Prostate gland (tissue), 2 donors: ENCODE data around the gene RPS6KA1. TPM values are rescaled to one million over a fixed set of nuclear protein-coding genes. Genes with fewer than 3 reads are reported as not detected.

Experiments
- DNase-seq: peaks from one replicate; pipeline ENCODE4 v3.0.0-alpha.2; 2019; ENCODE audit warnings: low spot score
- H3K27ac ChIP-seq, 2 donors: fragments of 200-600 bp; sonication (generic); 2 replicates each; pipeline ENCODE4 v1.5.1; 2017 to 2019
- H3K27me3 ChIP-seq: fragments of 200-600 bp; sonication (generic); replicated peaks from 2 replicates; pipeline ENCODE4 v1.5.1; 2019; ENCODE audit not compliant: insufficient read depth
- H3K36me3 ChIP-seq, 2 donors: fragments of 200-600 bp; sonication (generic); 1 replicate in 1 of 2; 2 replicates in 1 of 2; pipeline versions ENCODE4 v1.5.1 to v1.8.1; 2017 to 2019
- H3K4me1 ChIP-seq: fragments of 200-600 bp; sonication (generic); replicated peaks from 2 replicates; pipeline ENCODE4 v1.5.1; 2019
- H3K4me3 ChIP-seq, 2 donors: fragments of 200-600 bp; sonication (generic); 2 replicates each; pipeline ENCODE4 v1.5.1; 2017 to 2019
- H3K9me3 ChIP-seq: fragments of 200-600 bp; sonication (generic); 2 replicates; pipeline ENCODE4 v1.5.1; 2017
- CTCF ChIP-seq, 4 experiments: fragments of 200-600 bp in 2 of 4; fragments of 450-650 bp in 2 of 4; sonication (generic) in 2 of 4; IDR thresholded peaks; 1 replicate in 3 of 4; 2 replicates in 1 of 4; pipeline ENCODE4 v1.5.1; 2016 to 2019; ENCODE audit warnings: antibody characterized with exemption in 4 of 4, mild to moderate bottlenecking in 2 of 4, moderate library complexity in 2 of 4
- POLR2A ChIP-seq: fragments of 450-650 bp; IDR thresholded peaks from one replicate; pipeline ENCODE4 v1.6.1; 2016; ENCODE audit warnings: antibody characterized with exemption, mild to moderate bottlenecking
- POLR2AphosphoS5 ChIP-seq: sonication (generic); formaldehyde crosslinking; IDR thresholded peaks from one replicate; pipeline ENCODE4 v1.6.1; 2017; ENCODE audit warnings: antibody characterized with exemption
- WGBS: methylation state at CpG from one replicate; pipeline ENCODE4 v1.1.5; 2018; 5-methylcytosine and 5-hydroxymethylcytosine counted together
- intact Hi-C: fragments of 100-400 bp; cut with DNase I; formaldehyde crosslinking; loops from one replicate; pipeline ENCODE4 v1.14.2; 2022
- total RNA-seq, 2 donors: library from RNA; depleted of rRNA; stranded (reverse); fragments of >200 nt; gene quantifications; one replicate each; pipeline ENCODE4 v1.1.0, GENCODE V29; 2016

The RPS6KA1 gene
- total RNA-seq, 2 donors from 2014 or later, result 38.6 to 87.5 TPM

- 57% methylated on average over 4 of the region's 4 CpGs for WGBS
- TF ChIP-seq POLR2A (no peak), CTCF (IDR thresholded peaks at IDR 0.05) (no peak), POLR2AphosphoS5 (no peak)
- intact Hi-C loops, result no loop called here
- Histone ChIP-seq H3K27me3 (no peaks in the 10 kb centered on the region), H3K4me3 (no peak overlapping the region), H3K36me3 (no peaks in the 10 kb centered on the region), H3K4me1 (no peaks in the 10 kb centered on the region), H3K9me3 (no peaks in the 10 kb centered on the region), H3K27ac (no peak overlapping the region)
- DNase-seq, result no peak
Observed at GRCh38 chr1:26516987-26517765, 12.4 kb upstream of the RPS6KA1 start.

GRCh38 chr1:26517766-26518049 is 11.9 kb upstream of the RPS6KA1 start:
- no peaks in the 10 kb centered on the region for H3K36me3 ChIP-seq
- 71% methylated on average over 1 of the region's 1 CpG for WGBS
- DNase-seq, result no peak
- intact Hi-C loops, result no loop called here
- no peak for TF ChIP-seq POLR2AphosphoS5
- no peak for TF ChIP-seq CTCF (IDR thresholded peaks at IDR 0.05)
- TF ChIP-seq POLR2A, result no peak
- no peak overlapping the region for H3K27ac ChIP-seq
- H3K4me3 ChIP-seq, result no peak overlapping the region
- no peaks in the 10 kb centered on the region for H3K27me3 ChIP-seq
- no peaks in the 10 kb centered on the region for H3K4me1 ChIP-seq
- no peaks in the 10 kb centered on the region for H3K9me3 ChIP-seq

GRCh38 chr1:26518355-26518754 is 11.2 kb upstream of the RPS6KA1 start:
- TF ChIP-seq POLR2AphosphoS5, result no peak
- TF ChIP-seq POLR2A, result no peak
- TF ChIP-seq CTCF (IDR thresholded peaks at IDR 0.05), result no peak
- DNase-seq, result no peak
- H3K4me3 ChIP-seq, result no peak overlapping the region
- no peaks in the 10 kb centered on the region for H3K27me3 ChIP-seq
- 90% methylated on average over 6 of the region's 6 CpGs for WGBS
- no peak overlapping the region for H3K27ac ChIP-seq
- intact Hi-C loops, result no loop called here
- H3K9me3 ChIP-seq, result no peaks in the 10 kb centered on the region
- H3K4me1 ChIP-seq, result no peaks in the 10 kb centered on the region
- H3K36me3 ChIP-seq, result no peaks in the 10 kb centered on the region

- H3K9me3 ChIP-seq, result no peaks in the 10 kb centered on the region
- H3K4me3 ChIP-seq, result no peak overlapping the region
- H3K27me3 ChIP-seq, result no peaks in the 10 kb centered on the region
- H3K4me1 ChIP-seq, result no peaks in the 10 kb centered on the region
- no peak for DNase-seq
- 68% methylated on average over 5 of the region's 5 CpGs for WGBS
- TF ChIP-seq POLR2AphosphoS5 (no peak), POLR2A (no peak), CTCF (IDR thresholded peaks at IDR 0.05) (no peak)
- no peak overlapping the region for H3K27ac ChIP-seq
- H3K36me3 ChIP-seq, result no peaks in the 10 kb centered on the region
- intact Hi-C loops, result no loop called here
Observed at GRCh38 chr1:26520339-26520738, 9.2 kb upstream of the RPS6KA1 start.

GRCh38 chr1:26521669-26522030 is 7.9 kb upstream of the RPS6KA1 start:
- intact Hi-C loops, result no loop called here
- no peaks in the 10 kb centered on the region for H3K4me1 ChIP-seq
- 72% methylated on average over 14 of the region's 14 CpGs for WGBS
- H3K9me3 ChIP-seq, result no peaks in the 10 kb centered on the region
- no peaks in the 10 kb centered on the region for H3K27me3 ChIP-seq
- TF ChIP-seq POLR2A (no peak), CTCF (IDR thresholded peaks at IDR 0.05) (no peak), POLR2AphosphoS5 (no peak)
- H3K36me3 ChIP-seq, result no peaks in the 10 kb centered on the region
- no peak overlapping the region for H3K27ac ChIP-seq
- no peak for DNase-seq
- H3K4me3 ChIP-seq, result no peak overlapping the region
